H9 (cell line): ENCODE measurements around the gene WWC2. TPM values are rescaled to one million over a fixed set of nuclear protein-coding genes. Genes with fewer than 3 reads are reported as not detected.

ENCODE experiments used
- DNase-seq: peaks from one replicate; pipeline ENCODE4 v3.0.0-alpha.2; 2017
- H2AFZ ChIP-seq: one replicate; pipeline ENCODE4 v1.6.1; 2013; ENCODE audit warnings: mild to moderate bottlenecking, low read length, control low read depth, moderate library complexity
- H2AK5ac ChIP-seq: 2 replicates; pipeline ENCODE4 v1.6.1; 2013; ENCODE audit warnings: low read length, control low read depth, mixed read lengths; ENCODE audit not compliant: insufficient read length
- H2BK120ac ChIP-seq: one replicate; pipeline ENCODE4 v1.6.1; 2013; ENCODE audit warnings: low read depth, mild to moderate bottlenecking, low read length, control low read depth, inconsistent platforms; ENCODE audit not compliant: poor library complexity, severe bottlenecking
- H2BK12ac ChIP-seq: 2 replicates; pipeline ENCODE4 v1.6.1; 2013; ENCODE audit warnings: low read length, control low read depth, mixed read lengths, low read depth; ENCODE audit not compliant: insufficient read length
- H2BK15ac ChIP-seq: 2 replicates; pipeline ENCODE4 v1.6.1; 2013; ENCODE audit warnings: low read depth, low read length, control low read depth
- H2BK20ac ChIP-seq: one replicate; pipeline ENCODE4 v1.6.1; 2013; ENCODE audit warnings: low read depth, mild to moderate bottlenecking, low read length, control low read depth, inconsistent platforms; ENCODE audit not compliant: poor library complexity, severe bottlenecking
- H2BK5ac ChIP-seq: 2 replicates; pipeline ENCODE4 v1.6.1; 2013; ENCODE audit warnings: low read length, control low read depth, mixed read lengths; ENCODE audit not compliant: insufficient read length
- H3K14ac ChIP-seq: 2 replicates; pipeline ENCODE4 v1.6.1; 2013; ENCODE audit warnings: low read length, control low read depth; ENCODE audit not compliant: insufficient read depth
- H3K18ac ChIP-seq: 2 replicates; pipeline ENCODE4 v1.6.1; 2013; ENCODE audit warnings: low read depth, mild to moderate bottlenecking, mixed read lengths, low read length, control low read depth; ENCODE audit not compliant: insufficient read length
- H3K23ac ChIP-seq: 2 replicates; pipeline ENCODE4 v1.6.1; 2013; ENCODE audit warnings: low read length, control low read depth, mixed read lengths, low read depth; ENCODE audit not compliant: insufficient read length
- H3K23me2 ChIP-seq: 2 replicates; pipeline ENCODE4 v1.6.1; 2013; ENCODE audit warnings: low read depth, mild to moderate bottlenecking, mixed read lengths, low read length, control low read depth; ENCODE audit not compliant: insufficient read length, poor library complexity, severe bottlenecking
- H3K27ac ChIP-seq: 2 replicates; pipeline ENCODE4 v1.5.1; 2013; ENCODE audit warnings: low read length, control low read depth, mixed read lengths, low read depth; ENCODE audit not compliant: insufficient read length
- H3K27me3 ChIP-seq: 2 replicates; pipeline ENCODE4 v1.6.1; 2013; ENCODE audit warnings: low read length, control low read depth, inconsistent platforms; ENCODE audit not compliant: insufficient read depth
- H3K4ac ChIP-seq: 2 replicates; pipeline ENCODE4 v1.6.1; 2013; ENCODE audit warnings: low read depth, mild to moderate bottlenecking, control low read depth, inconsistent platforms, low read length, moderate library complexity
- H3K4me1 ChIP-seq: 2 replicates; pipeline ENCODE4 v1.6.1; 2013; ENCODE audit warnings: low read length, control low read depth, inconsistent platforms; ENCODE audit not compliant: insufficient read depth
- H3K4me2 ChIP-seq: 2 replicates; pipeline ENCODE4 v1.6.1; 2013; ENCODE audit warnings: low read length, control low read depth, mixed read lengths; ENCODE audit not compliant: insufficient read length, insufficient read depth
- H3K56ac ChIP-seq: 2 replicates; pipeline ENCODE4 v1.6.1; 2013; ENCODE audit warnings: low read depth, mild to moderate bottlenecking, mixed read lengths, low read length, control low read depth; ENCODE audit not compliant: insufficient read length
- H3K79me1 ChIP-seq: 2 replicates; pipeline ENCODE4 v1.6.1; 2013; ENCODE audit warnings: low read depth, mild to moderate bottlenecking, moderate library complexity, low read length, control low read depth, inconsistent platforms; ENCODE audit not compliant: insufficient read depth, poor library complexity, severe bottlenecking
- H3K79me2 ChIP-seq: 2 replicates; pipeline ENCODE4 v1.6.1; 2013; ENCODE audit warnings: low read length, control low read depth, inconsistent platforms; ENCODE audit not compliant: insufficient read depth
- H3K9ac ChIP-seq: 2 replicates; pipeline ENCODE4 v1.6.1; 2013; ENCODE audit warnings: low read length, control low read depth, mixed read lengths; ENCODE audit not compliant: insufficient read length; ENCODE audit errors: extremely low read depth
- H3K9me3 ChIP-seq: one replicate; pipeline ENCODE4 v1.6.1; 2013; ENCODE audit warnings: low read depth, low read length, inconsistent platforms; ENCODE audit not compliant: control insufficient read depth
- H3T11ph ChIP-seq: one replicate; pipeline ENCODE4 v1.6.1; 2013; ENCODE audit warnings: mild to moderate bottlenecking, low read length, control low read depth, inconsistent platforms
- H4K20me1 ChIP-seq: one replicate; pipeline ENCODE4 v1.6.1; 2013; ENCODE audit not compliant: control insufficient read depth, insufficient read length, insufficient read depth
- H4K5ac ChIP-seq: 2 replicates; pipeline ENCODE4 v1.6.1; 2013; ENCODE audit warnings: low read depth, mild to moderate bottlenecking, mixed read lengths, low read length, control low read depth; ENCODE audit not compliant: insufficient read length
- H4K8ac ChIP-seq: replicated peaks from 2 replicates; pipeline ENCODE4 v1.6.1; 2013; ENCODE audit warnings: low read length, control low read depth, mixed read lengths, low read depth; ENCODE audit not compliant: insufficient read length
- H4K91ac ChIP-seq: 2 replicates; pipeline ENCODE4 v1.6.1; 2013; ENCODE audit warnings: low read depth, mild to moderate bottlenecking, moderate library complexity, mixed read lengths, low read length, control low read depth; ENCODE audit not compliant: insufficient read length
- H3K27ac Mint-ChIP-seq, 3 experiments: 2 replicates in 2 of 3; 3 replicates in 1 of 3; pipeline ENCODE4 v1.8.0; 2020 to 2021; ENCODE audit warnings: mixed read lengths in 3 of 3, mild to moderate bottlenecking in 1 of 3, moderate library complexity in 1 of 3
- H3K27me3 Mint-ChIP-seq: 2 replicates; pipeline ENCODE4 v1.8.0; 2021; ENCODE audit warnings: low read depth, mild to moderate bottlenecking, moderate library complexity, mixed read lengths
- H3K36me3 Mint-ChIP-seq, 3 experiments: 2 replicates in 2 of 3; 3 replicates in 1 of 3; pipeline ENCODE4 v1.8.0; 2020 to 2021; ENCODE audit warnings: low read depth in 3 of 3, mixed read lengths in 3 of 3; ENCODE audit not compliant: insufficient read depth in 1 of 3
- H3K4me1 Mint-ChIP-seq, 2 experiments: 2 replicates each; pipeline ENCODE4 v1.8.0; 2020; ENCODE audit warnings: mixed read lengths in 2 of 2
- H3K4me3 Mint-ChIP-seq, 2 experiments: 2 replicates in 1 of 2; 3 replicates in 1 of 2; pipeline ENCODE4 v1.8.0; 2020 to 2021; ENCODE audit warnings: mild to moderate bottlenecking in 2 of 2, mixed read lengths in 2 of 2, moderate library complexity in 1 of 2
- H3K9me3 Mint-ChIP-seq, 2 experiments: 2 replicates in 1 of 2; 3 replicates in 1 of 2; pipeline ENCODE4 v1.8.0; 2020; ENCODE audit warnings: mild to moderate bottlenecking in 2 of 2, mixed read lengths in 2 of 2, moderate library complexity in 1 of 2
- WGBS: extraction: QIAGEN DNeasy Blood & Tissue Kit; methylation state at CpG from one replicate; pipeline ENCODE4 v1.1.7; 2013; ENCODE audit warnings: missing lambda C conversion rate, low lambda C conversion rate, mixed read lengths; ENCODE audit not compliant: insufficient read length; ENCODE audit errors: extremely low coverage; 5-methylcytosine and 5-hydroxymethylcytosine counted together
- total RNA-seq: library from RNA; stranded (reverse); gene quantifications from 2 replicates; pipeline ENCODE4 v1.2.1, GENCODE V29; 2021
- TF ChIP-seq, protein P1 (sequence below): fragments of 200-600 bp; sonication (generic); conservative IDR thresholded peaks from 3 replicates; pipeline ENCODE4 v1.8.0; 2021; ENCODE audit warnings: antibody characterized with exemption, mild to moderate bottlenecking

Gene WWC2
- total RNA-seq, 1 experiment from 2014 or later = 106 TPM

DNA sequence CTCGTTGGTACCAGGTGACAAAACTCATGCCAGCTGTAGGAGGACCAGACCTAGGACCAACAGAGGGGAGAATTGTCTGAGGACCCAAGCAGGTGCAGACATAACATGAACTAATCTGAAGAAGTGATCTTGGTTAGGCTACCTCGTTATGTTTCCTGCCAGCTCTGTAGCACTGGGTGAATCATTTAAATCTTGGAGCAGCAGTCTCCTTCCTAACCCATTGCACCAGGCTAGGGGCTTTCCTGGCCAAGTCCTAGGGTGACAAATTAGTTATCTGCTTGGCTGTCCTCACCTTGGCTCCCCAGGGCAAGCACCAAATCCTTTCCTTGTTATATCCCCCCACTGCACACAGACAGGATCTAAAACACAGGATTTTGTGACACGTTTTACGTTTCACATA lies 87.8 kb downstream of the WWC2 start:
- Mint-ChIP-seq H3K4me1 (peaks cover 59 to 60% of the 10 kb centered on the region in 2 experiments), H3K9me3 (peaks cover 5% of the 10 kb centered on the region in 2 experiments; a peak in 3 of 5 replicates), H3K36me3 (peaks cover 12 to 20% (median 12%) of the 10 kb centered on the region in 3 experiments), H3K27ac (peak overlapping the region; percentile 57 to 76 (median 72)), H3K27me3 (no peaks in the 10 kb centered on the region; the same call in 1 of the 2 replicates), H3K4me3 (no peak overlapping the region)
- Histone ChIP-seq H3K23ac (no peak overlapping the region), H3K23me2 (peaks cover 4% of the 10 kb centered on the region), H4K5ac (no peak overlapping the region), H2AFZ (no peak overlapping the region), H3K4ac (no peak overlapping the region), H4K8ac (no peak overlapping the region), H3K27ac (no peak overlapping the region), H3K56ac (no peak overlapping the region), H3K9me3 (no peaks in the 10 kb centered on the region), H3K4me2 (no peak overlapping the region), H3K9ac (no peak overlapping the region), H2BK5ac (no peak overlapping the region), H3K18ac (no peak overlapping the region), H3K4me1 (peaks cover 11% of the 10 kb centered on the region), H3K79me1 (no peaks in the 10 kb centered on the region), H4K91ac (no peak overlapping the region), H4K20me1 (no peaks in the 10 kb centered on the region), H3K14ac (no peak overlapping the region), H3K27me3 (no peaks in the 10 kb centered on the region), H2BK120ac (no peak overlapping the region), H3K79me2 (peaks cover 18% of the 10 kb centered on the region), H3T11ph (no peak overlapping the region), H2AK5ac (no peak overlapping the region), H2BK20ac (no peak overlapping the region), H2BK12ac (no peak overlapping the region), H2BK15ac (no peak overlapping the region)
- DNase-seq = no peak
- WGBS = no CpG with 5 or more reads among the region's 4 CpGs
- TF ChIP-seq, protein P1, sequence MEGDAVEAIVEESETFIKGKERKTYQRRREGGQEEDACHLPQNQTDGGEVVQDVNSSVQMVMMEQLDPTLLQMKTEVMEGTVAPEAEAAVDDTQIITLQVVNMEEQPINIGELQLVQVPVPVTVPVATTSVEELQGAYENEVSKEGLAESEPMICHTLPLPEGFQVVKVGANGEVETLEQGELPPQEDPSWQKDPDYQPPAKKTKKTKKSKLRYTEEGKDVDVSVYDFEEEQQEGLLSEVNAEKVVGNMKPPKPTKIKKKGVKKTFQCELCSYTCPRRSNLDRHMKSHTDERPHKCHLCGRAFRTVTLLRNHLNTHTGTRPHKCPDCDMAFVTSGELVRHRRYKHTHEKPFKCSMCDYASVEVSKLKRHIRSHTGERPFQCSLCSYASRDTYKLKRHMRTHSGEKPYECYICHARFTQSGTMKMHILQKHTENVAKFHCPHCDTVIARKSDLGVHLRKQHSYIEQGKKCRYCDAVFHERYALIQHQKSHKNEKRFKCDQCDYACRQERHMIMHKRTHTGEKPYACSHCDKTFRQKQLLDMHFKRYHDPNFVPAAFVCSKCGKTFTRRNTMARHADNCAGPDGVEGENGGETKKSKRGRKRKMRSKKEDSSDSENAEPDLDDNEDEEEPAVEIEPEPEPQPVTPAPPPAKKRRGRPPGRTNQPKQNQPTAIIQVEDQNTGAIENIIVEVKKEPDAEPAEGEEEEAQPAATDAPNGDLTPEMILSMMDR = no peak
